Mesendoderm (in vitro differentiated cells): ENCODE results near the gene HOXA11.

Experiments used
- DNase-seq: peaks from one replicate; pipeline ENCODE4 v3.0.0; 2013
- H2AK5ac ChIP-seq: 2 replicates; pipeline ENCODE4 v1.6.1; 2013; ENCODE audit warnings: low read length, inconsistent platforms
- H2BK120ac ChIP-seq: 2 replicates; pipeline ENCODE4 v1.6.1; 2013; ENCODE audit warnings: low read depth, mild to moderate bottlenecking, low read length, moderate library complexity, mixed read lengths
- H2BK15ac ChIP-seq: replicated peaks from 2 replicates; pipeline ENCODE4 v1.6.1; 2013; ENCODE audit warnings: low read depth, mild to moderate bottlenecking, moderate library complexity
- H2BK5ac ChIP-seq: 2 replicates; pipeline ENCODE4 v1.6.1; 2013; ENCODE audit warnings: low read length, inconsistent platforms
- H3K18ac ChIP-seq: 2 replicates; pipeline ENCODE4 v1.6.1; 2013; ENCODE audit warnings: mild to moderate bottlenecking, low read length, mixed read lengths
- H3K23ac ChIP-seq: one replicate; pipeline ENCODE4 v1.6.1; 2013; ENCODE audit warnings: low read length
- H3K27ac ChIP-seq: 2 replicates; pipeline ENCODE4 v1.5.1; 2013; ENCODE audit warnings: low read depth, mild to moderate bottlenecking, inconsistent platforms, low read length, moderate library complexity
- H3K27me3 ChIP-seq: 2 replicates; pipeline ENCODE4 v1.6.1; 2013; ENCODE audit warnings: low read length, control low read depth, mild to moderate bottlenecking, inconsistent platforms; ENCODE audit not compliant: insufficient read depth, poor library complexity
- H3K36me3 ChIP-seq: 2 replicates; pipeline ENCODE4 v1.6.1; 2013; ENCODE audit warnings: low read length, inconsistent platforms; ENCODE audit not compliant: control insufficient read depth, insufficient read depth
- H3K4ac ChIP-seq: one replicate; pipeline ENCODE4 v1.6.1; 2013; ENCODE audit warnings: low read depth, mild to moderate bottlenecking, low read length, moderate library complexity
- H3K4me1 ChIP-seq: 2 replicates; pipeline ENCODE4 v1.6.1; 2013; ENCODE audit warnings: low read depth, low read length, inconsistent platforms; ENCODE audit not compliant: control insufficient read depth
- H3K4me2 ChIP-seq: 2 replicates; pipeline ENCODE4 v1.6.1; 2013; ENCODE audit warnings: low read length
- H3K4me3 ChIP-seq: 2 replicates; pipeline ENCODE4 v1.5.1; 2013; ENCODE audit warnings: mild to moderate bottlenecking, low read length
- H3K56ac ChIP-seq: one replicate; pipeline ENCODE4 v1.6.1; 2013; ENCODE audit warnings: low read length
- H3K79me1 ChIP-seq: 2 replicates; pipeline ENCODE4 v1.6.1; 2013; ENCODE audit warnings: low read length, inconsistent platforms
- H3K79me2 ChIP-seq: 2 replicates; pipeline ENCODE4 v1.6.1; 2013; ENCODE audit warnings: mild to moderate bottlenecking, low read length; ENCODE audit not compliant: control insufficient read depth, insufficient read depth
- H3K9ac ChIP-seq: 2 replicates; pipeline ENCODE4 v1.6.1; 2013; ENCODE audit warnings: low read length, inconsistent platforms
- H4K5ac ChIP-seq: one replicate; pipeline ENCODE4 v1.6.1; 2013; ENCODE audit warnings: low read length
- H4K8ac ChIP-seq: one replicate; pipeline ENCODE4 v1.6.1; 2013; ENCODE audit warnings: low read depth, mild to moderate bottlenecking, control low read depth, low read length, moderate library complexity
- WGBS: extraction: QIAGEN DNeasy Blood & Tissue Kit; methylation state at CpG from one replicate; pipeline ENCODE4 v1.1.7; 2013; ENCODE audit warnings: low lambda C conversion rate, missing lambda C conversion rate; ENCODE audit not compliant: insufficient coverage; ENCODE audit errors: extremely low coverage; 5-methylcytosine and 5-hydroxymethylcytosine counted together

The HOXA11 gene

DNA sequence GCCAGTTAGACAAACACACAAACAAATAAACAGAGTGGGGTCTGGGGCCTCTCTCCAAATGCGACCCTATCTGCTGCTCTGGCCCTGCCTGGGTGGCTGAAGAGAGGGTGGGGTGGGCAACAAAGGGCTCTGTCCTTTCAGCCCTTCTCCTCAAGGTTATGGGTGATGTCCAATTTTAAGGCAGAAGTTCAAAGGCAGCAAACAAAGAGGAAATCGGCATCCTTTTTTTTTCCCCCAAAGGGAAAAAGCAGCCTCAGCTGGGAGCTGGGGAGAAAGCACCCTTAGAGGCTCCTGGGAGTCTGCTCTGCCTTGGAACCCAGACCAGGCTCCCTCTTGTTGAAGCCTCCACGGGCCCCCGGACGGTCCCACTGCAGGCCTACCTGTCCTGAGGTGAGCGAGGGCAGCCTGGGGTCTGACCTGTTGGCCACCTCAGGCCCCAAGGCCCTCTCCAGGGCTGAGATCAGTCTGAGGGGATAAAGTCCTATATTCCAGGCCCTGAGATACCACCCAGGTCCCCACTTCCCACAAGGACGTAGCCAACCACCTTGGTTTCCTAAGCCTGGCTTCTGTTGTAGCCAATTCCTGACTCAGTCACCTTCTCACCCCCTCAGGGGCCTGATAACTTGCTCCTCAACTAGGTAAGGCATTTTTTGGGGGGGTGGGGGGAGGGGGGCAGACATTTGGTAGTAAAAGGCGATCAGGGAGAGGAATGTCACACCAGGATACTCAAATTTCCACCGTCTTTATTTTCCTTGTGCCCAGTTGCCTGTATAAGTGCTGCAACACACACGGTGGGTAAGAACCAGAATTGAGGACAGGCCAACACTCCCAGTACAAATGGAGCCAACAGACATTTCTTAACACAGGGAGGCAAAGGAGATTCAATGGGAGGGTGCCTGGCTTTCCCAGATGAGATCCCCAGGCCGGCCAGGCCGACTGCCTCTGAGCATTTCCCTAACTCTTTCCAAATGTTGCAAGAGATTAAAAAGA lies 4.3 kb downstream of the HOXA11 start:
- H3K36me3 ChIP-seq = no peaks in the 10 kb centered on the region
- no peak overlapping the region for H3K23ac ChIP-seq
- H3K79me1 ChIP-seq = no peaks in the 10 kb centered on the region
- H4K8ac ChIP-seq = no peak overlapping the region
- H2BK120ac ChIP-seq = no peak overlapping the region
- H3K4ac ChIP-seq = no peak overlapping the region
- peaks cover 87% of the 10 kb centered on the region for H3K27me3 ChIP-seq
- no peak overlapping the region for H2BK5ac ChIP-seq
- DNase-seq = no peak
- WGBS = no CpG with 5 or more reads among the region's 12 CpGs
- H3K56ac ChIP-seq = no peak overlapping the region
- H3K4me3 ChIP-seq = no peak overlapping the region
- no peak overlapping the region for H3K18ac ChIP-seq
- no peak overlapping the region for H4K5ac ChIP-seq
- no peaks in the 10 kb centered on the region for H3K79me2 ChIP-seq
- no peak overlapping the region for H3K9ac ChIP-seq
- H3K4me2 ChIP-seq = no peak overlapping the region
- no peaks in the 10 kb centered on the region for H3K4me1 ChIP-seq
- H3K27ac ChIP-seq = no peak overlapping the region
- H2BK15ac ChIP-seq = no peak overlapping the region
- H2AK5ac ChIP-seq = no peak overlapping the region

DNA sequence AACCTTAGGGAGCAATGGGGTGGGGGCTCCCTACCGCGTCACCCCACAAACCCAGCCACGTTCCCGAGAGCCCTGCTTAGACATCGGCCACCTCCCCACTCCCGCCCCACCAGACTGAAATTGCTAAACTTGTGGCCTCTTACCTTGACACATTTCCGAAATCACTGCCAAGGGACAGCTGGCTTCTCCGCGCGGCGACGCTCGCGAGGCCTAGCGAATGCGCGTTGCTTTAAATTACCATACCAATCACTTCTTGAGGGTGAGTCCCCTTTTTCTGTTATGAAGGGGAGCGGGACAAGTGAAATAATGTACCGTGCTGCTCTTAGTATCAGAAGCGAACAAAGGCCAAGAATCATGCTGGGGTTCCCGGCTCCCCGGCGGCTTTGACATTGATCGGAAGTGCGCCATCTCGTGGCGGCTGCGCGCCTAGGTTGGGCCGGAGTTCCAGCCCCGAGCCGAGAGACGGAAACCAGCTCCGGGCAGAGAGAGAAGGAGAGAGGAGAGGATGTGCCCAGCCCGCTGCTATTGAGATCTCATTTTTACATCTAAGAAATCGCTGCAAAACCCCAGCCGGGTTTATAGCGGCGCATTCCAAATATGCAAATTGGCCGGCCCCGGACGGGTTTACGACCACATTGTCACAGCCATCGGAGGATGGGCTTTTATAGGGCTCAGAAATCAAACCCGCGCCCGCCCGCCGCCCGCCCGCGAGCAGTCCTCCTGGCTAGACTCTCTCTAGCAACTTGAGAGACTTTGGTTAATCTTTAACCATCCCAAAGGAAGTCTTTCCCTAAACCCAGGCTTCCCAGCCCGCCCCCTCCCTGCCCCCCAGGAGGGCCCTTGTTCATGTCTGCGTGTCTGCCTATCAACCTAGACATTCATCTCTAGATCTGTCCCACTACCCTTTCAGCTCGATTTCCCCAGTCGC lies 5.3 kb downstream of the HOXA11 start:
- Histone ChIP-seq H3K79me1 (no peaks in the 10 kb centered on the region), H4K8ac (no peak overlapping the region), H4K5ac (no peak overlapping the region), H3K56ac (peak overlapping the region; percentile 6), H2BK120ac (no peak overlapping the region), H3K27ac (no peak overlapping the region), H3K4me3 (no peak overlapping the region), H2BK5ac (no peak overlapping the region), H3K4me1 (no peaks in the 10 kb centered on the region), H3K18ac (no peak overlapping the region), H2BK15ac (no peak overlapping the region), H3K36me3 (no peaks in the 10 kb centered on the region), H3K4me2 (peak overlapping the region; percentile 58), H3K79me2 (no peaks in the 10 kb centered on the region), H3K27me3 (peaks cover 89% of the 10 kb centered on the region), H2AK5ac (no peak overlapping the region), H3K9ac (no peak overlapping the region), H3K4ac (no peak overlapping the region), H3K23ac (no peak overlapping the region)
- peak; percentile 83 for DNase-seq
- no CpG with 5 or more reads among the region's 56 CpGs for WGBS

DNA sequence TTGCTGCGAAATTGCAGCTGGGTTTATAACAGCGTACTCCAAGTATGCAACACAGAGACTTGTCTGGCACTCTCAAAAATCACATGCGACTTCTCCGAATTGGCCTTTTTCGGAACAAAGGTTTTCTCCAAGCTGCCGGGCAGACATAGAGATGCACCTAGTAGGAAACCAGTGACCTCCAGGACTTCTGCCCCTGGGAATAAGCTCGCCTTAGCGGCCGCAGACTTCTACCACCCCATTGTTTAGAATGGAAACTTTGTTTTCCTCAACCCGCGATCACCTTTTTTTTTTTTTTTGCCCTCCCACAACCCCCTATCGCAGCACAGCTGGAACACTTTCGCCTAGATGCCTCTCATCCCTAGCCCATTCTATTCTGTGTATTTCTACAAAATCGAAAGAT lies 6.0 kb downstream of the HOXA11 start:
- no peak for DNase-seq
- H3K4me1 ChIP-seq = no peaks in the 10 kb centered on the region

DNA sequence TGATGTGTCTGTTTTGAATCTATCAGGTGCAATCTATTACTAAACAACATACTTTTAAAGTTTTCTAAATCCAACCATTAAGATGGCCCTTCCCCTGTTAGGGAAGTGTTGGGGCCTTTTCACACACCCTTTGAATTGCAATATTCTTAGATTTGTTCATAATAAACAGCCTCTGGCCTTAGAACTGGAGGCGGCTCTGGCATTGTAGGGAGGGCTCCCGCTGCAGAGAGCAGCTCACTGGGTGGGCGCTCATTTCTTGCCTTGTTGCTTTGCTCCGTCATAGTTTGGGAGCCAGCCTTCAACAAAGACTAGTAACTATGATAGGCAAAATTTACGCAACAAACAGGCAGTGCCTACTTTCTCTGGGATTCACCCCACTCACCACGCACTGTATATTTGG lies 6.7 kb downstream of the HOXA11 start:
- H3K4ac ChIP-seq = no peak overlapping the region
- H3K27me3 ChIP-seq = peaks cover 92% of the 10 kb centered on the region
- no peaks in the 10 kb centered on the region for H3K79me1 ChIP-seq
- no peak overlapping the region for H2AK5ac ChIP-seq
- H2BK120ac ChIP-seq = no peak overlapping the region
- H4K8ac ChIP-seq = no peak overlapping the region
- no peak for DNase-seq
- H2BK5ac ChIP-seq = no peak overlapping the region
- H3K36me3 ChIP-seq = no peaks in the 10 kb centered on the region
- no peak overlapping the region for H4K5ac ChIP-seq
- H3K18ac ChIP-seq = no peak overlapping the region
- no peak overlapping the region for H3K4me2 ChIP-seq
- no peak overlapping the region for H3K4me3 ChIP-seq
- WGBS = no CpG with 5 or more reads among the region's 6 CpGs
- H3K27ac ChIP-seq = no peak overlapping the region
- H3K9ac ChIP-seq = no peak overlapping the region
- H3K4me1 ChIP-seq = no peaks in the 10 kb centered on the region
- no peaks in the 10 kb centered on the region for H3K79me2 ChIP-seq
- H3K23ac ChIP-seq = no peak overlapping the region
- no peak overlapping the region for H2BK15ac ChIP-seq
- H3K56ac ChIP-seq = no peak overlapping the region

More for the DNA sequence above, 6.0 kb downstream of the HOXA11 start:
- H3K4me3 ChIP-seq = no peak overlapping the region
- no peak overlapping the region for H3K4ac ChIP-seq
- no peak overlapping the region for H3K18ac ChIP-seq
- no peak overlapping the region for H4K8ac ChIP-seq
- no peak overlapping the region for H3K4me2 ChIP-seq
- no peak overlapping the region for H2BK5ac ChIP-seq
- no peaks in the 10 kb centered on the region for H3K36me3 ChIP-seq
- no peak overlapping the region for H3K27ac ChIP-seq
- H2BK15ac ChIP-seq = no peak overlapping the region
- no peak overlapping the region for H2AK5ac ChIP-seq
- H3K9ac ChIP-seq = no peak overlapping the region
- no peak overlapping the region for H4K5ac ChIP-seq
- no peaks in the 10 kb centered on the region for H3K79me1 ChIP-seq
- H3K56ac ChIP-seq = no peak overlapping the region
- H3K79me2 ChIP-seq = no peaks in the 10 kb centered on the region
- H3K23ac ChIP-seq = no peak overlapping the region
- H3K27me3 ChIP-seq = peaks cover 91% of the 10 kb centered on the region
- WGBS = no CpG with 5 or more reads among the region's 14 CpGs
- no peak overlapping the region for H2BK120ac ChIP-seq

DNA sequence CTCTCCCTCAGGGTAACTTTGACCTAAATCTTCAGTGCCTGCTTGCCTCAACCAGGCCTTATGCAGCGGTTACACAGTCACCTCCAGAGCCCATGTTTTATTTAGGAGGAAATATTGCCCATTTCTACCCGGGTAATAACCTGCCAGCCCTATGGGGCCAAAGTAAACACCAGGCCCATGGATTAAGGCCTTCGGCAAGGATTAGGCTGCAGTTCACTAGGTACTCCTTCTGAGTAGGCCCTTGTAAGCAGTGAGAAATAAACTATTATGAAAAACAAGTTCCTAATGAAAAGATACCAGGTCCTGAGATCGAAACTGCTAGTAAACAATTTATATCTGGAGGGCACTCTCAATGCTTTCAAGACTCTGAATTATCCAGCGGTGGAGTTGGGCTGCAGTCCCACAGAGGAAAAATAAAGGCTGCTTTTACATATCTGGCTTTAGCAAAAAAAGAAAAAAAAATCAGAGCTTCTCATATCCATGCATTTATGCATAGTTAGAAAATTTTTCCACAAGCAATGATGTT lies 7.2 kb downstream of the HOXA11 start:
- Histone ChIP-seq H3K56ac (no peak overlapping the region), H2BK120ac (no peak overlapping the region), H4K8ac (no peak overlapping the region), H3K36me3 (no peaks in the 10 kb centered on the region), H2BK5ac (no peak overlapping the region), H3K27me3 (peaks cover 93% of the 10 kb centered on the region), H3K9ac (no peak overlapping the region), H3K23ac (no peak overlapping the region), H3K4me2 (no peak overlapping the region), H2AK5ac (no peak overlapping the region), H3K27ac (no peak overlapping the region), H3K4ac (no peak overlapping the region), H3K4me3 (no peak overlapping the region), H3K79me1 (no peaks in the 10 kb centered on the region), H3K18ac (no peak overlapping the region), H2BK15ac (no peak overlapping the region), H4K5ac (no peak overlapping the region), H3K79me2 (no peaks in the 10 kb centered on the region), H3K4me1 (no peaks in the 10 kb centered on the region)
- DNase-seq = no peak
- WGBS = no CpG with 5 or more reads among the region's 5 CpGs
